Small intestine (tissue), 7 donors: ENCODE data around the gene WDR90. TPM values are rescaled to one million over a fixed set of nuclear protein-coding genes. Genes with fewer than 3 reads are reported as not detected.

Experiments
- DNase-seq, 2 donors: peaks; one replicate each; pipeline versions ENCODE4 v3.0.0 to v3.0.0-alpha.2; 2013
- FAIRE-seq: peaks from 2 replicates; lab custom pipeline; 2012; peaks lifted over from hg19 to GRCh38; lab: Jason Lieb, UNC
- H3K27ac ChIP-seq, 3 donors: one replicate each; pipeline ENCODE4 v1.5.1; 2013; ENCODE audit warnings: low read length in 2 of 3, mild to moderate bottlenecking in 2 of 3, control low read depth in 1 of 3, inconsistent platforms in 1 of 3, low read depth in 1 of 3, moderate library complexity in 1 of 3
- H3K27me3 ChIP-seq, 3 donors: one replicate each; pipeline ENCODE4 v1.6.1; 2013; ENCODE audit warnings: low read length in 3 of 3, inconsistent platforms in 1 of 3; ENCODE audit not compliant: control insufficient read depth in 3 of 3, insufficient read depth in 3 of 3
- H3K36me3 ChIP-seq, 3 donors: one replicate each; pipeline ENCODE4 v1.6.1; 2013; ENCODE audit warnings: low read length in 3 of 3, inconsistent platforms in 1 of 3, low read depth in 1 of 3, mild to moderate bottlenecking in 1 of 3, moderate library complexity in 1 of 3; ENCODE audit not compliant: control insufficient read depth in 3 of 3, insufficient read depth in 2 of 3
- H3K4me1 ChIP-seq, 3 donors: one replicate each; pipeline ENCODE4 v1.6.1; 2013; ENCODE audit warnings: low read length in 2 of 3, inconsistent platforms in 1 of 3, low read depth in 1 of 3, mild to moderate bottlenecking in 1 of 3, moderate library complexity in 1 of 3; ENCODE audit not compliant: control insufficient read depth in 3 of 3, insufficient read depth in 2 of 3
- H3K4me3 ChIP-seq, 3 donors: one replicate each; pipeline ENCODE4 v1.5.1; 2013; ENCODE audit warnings: low read length in 3 of 3, control low read depth in 1 of 3, inconsistent platforms in 1 of 3, low read depth in 1 of 3, mild to moderate bottlenecking in 1 of 3, moderate library complexity in 1 of 3
- H3K9me3 ChIP-seq, 2 donors: one replicate each; pipeline ENCODE4 v1.6.1; 2013; ENCODE audit warnings: low read depth in 1 of 2, low read length in 1 of 2; ENCODE audit not compliant: control insufficient read depth in 2 of 2, insufficient read depth in 1 of 2
- WGBS, 3 donors: extraction: QIAGEN DNeasy Blood & Tissue Kit; methylation state at CpG; one replicate each; pipeline ENCODE4 v1.1.7; 2013; 5-methylcytosine and 5-hydroxymethylcytosine counted together
- polyA plus RNA-seq, 4 donors: library from polyadenylated mRNA; stranded (reverse) in 3 of 4; unstranded in 1 of 4; fragments of 200-250 nt in 3 of 4; fragments of 120-200 nt in 1 of 4; gene quantifications; one replicate each; pipeline versions ENCODE4 v1.2.1 to v1.2.3, GENCODE V29; 2013
- donor health status: healthy with polysubstance abuse.
- donor health status: control.
- donor health status: control.
- donor health status: Bipolar disorder and iron deficiency.
- donor health status: healthy.

Gene WDR90
- polyA plus RNA-seq, 4 donors: 15.7 to 36.5 (median 25.6) TPM

DNA sequence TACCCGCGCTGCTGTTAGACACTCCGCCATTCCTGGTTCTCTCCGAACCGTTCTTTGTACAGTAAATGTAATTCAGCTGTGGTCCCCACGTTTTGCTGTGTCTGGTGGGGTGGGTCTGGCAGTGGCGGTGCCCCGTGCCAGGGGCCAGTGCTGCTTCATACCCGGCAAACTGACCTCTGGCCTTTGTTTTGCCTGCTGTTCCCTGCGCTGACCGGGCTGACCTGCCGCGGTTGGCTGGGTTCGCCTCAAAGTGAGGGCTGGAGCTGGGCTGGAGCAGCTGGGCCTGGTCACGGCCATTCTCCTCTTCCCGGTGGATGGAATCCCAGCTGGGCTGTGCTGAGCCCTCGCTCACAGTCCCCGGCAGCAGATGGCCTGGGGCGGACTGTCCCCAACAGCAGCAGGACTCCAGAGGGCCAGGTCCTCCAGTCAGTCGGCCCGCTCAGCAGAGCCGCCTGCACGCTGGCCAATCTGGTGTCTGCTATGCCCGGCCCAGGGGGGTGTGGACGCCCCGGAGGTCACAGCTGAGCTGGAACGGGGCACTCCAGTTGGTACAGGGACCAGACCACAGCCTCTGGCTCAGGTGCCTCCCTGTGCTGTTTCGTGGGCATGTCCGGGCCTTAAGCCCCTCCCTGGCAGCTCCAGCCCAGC, 19.9 kb upstream of the WDR90 start:
- WGBS, 3 donors: 74 to 84% (median 78%) methylated on average over 29 of the region's 29 CpGs
- no peak overlapping the region for H3K27ac ChIP-seq
- H3K4me3 ChIP-seq: no peak overlapping the region
- H3K27me3 ChIP-seq: no peaks in the 10 kb centered on the region
- H3K4me1 ChIP-seq: peaks cover 0 to 21% (median 3%) of the 10 kb centered on the region in 3 donors
- H3K9me3 ChIP-seq: no peaks in the 10 kb centered on the region
- FAIRE-seq (no peak), DNase-seq (peak in 1 of 2 donors; percentile 23)
- peaks cover 0 to 68% (median 5%) of the 10 kb centered on the region in 3 donors for H3K36me3 ChIP-seq

DNA sequence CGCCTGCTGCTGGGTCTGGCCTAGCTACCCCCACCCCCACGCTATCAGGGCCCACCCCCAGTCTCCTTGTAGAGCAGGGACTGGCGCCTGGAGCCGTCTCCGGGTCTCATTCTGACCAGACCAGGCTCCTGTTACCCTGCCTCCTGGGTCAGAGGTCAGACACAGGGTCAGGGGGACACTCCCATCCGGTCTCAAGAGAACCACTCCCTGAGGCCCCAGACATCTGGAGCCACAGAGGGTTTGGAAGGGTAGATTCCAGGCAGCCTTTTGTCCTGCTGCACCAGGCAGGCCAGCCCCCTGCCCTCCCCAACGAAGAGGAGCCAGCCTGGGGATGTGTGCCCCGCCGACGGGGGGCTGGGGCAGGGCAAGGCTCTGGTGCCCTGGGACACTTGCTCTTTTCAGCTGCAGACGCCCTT, 19.3 kb upstream of the WDR90 start:
- Histone ChIP-seq H3K4me3 (no peak overlapping the region), H3K27ac (no peak overlapping the region), H3K4me1 (peaks cover 0 to 22% (median 3%) of the 10 kb centered on the region in 3 donors), H3K9me3 (no peaks in the 10 kb centered on the region), H3K27me3 (no peaks in the 10 kb centered on the region), H3K36me3 (peaks cover 0 to 70% (median 5%) of the 10 kb centered on the region in 3 donors)
- no peak for FAIRE-seq
- WGBS, 3 donors: 41 to 47% (median 46%) methylated on average over 11 of the region's 11 CpGs
- no peak for DNase-seq

DNA sequence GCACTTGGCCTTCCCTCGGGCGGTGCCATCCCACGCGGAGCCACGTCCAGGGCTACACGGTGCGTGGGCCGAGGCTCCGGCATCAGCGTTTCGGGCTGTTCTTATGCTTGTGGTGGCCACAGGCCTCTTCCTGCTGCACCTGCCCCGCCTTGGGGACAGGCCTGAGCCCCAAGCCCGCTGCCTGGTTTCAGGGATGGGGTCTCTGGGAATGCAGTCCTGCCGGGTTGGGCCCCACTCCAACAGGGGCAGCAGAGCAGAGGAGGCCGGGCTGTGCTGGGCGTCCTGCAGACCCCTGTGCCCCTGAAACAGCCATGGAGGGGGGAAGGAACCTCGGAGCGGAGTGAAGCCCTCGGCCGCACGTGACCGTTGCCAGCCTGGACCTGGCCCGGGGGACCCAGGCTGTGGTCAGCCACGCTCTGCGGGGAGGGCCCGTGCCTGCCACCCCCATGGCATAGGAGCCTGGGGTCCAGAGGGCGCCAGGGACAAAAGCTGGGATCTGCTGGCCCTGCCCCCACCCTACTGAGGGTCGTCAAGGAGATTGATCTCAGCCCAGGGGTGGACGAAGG, 18.8 kb upstream of the WDR90 start:
- DNase-seq (peak in 1 of 2 donors; percentile 20), FAIRE-seq (no peak)
- WGBS, 3 donors: 44 to 58% (median 46%) methylated on average over 24 to 29 of the region's 29 CpGs
- Histone ChIP-seq H3K9me3 (no peaks in the 10 kb centered on the region), H3K36me3 (peaks cover 0 to 66% (median 5%) of the 10 kb centered on the region in 3 donors), H3K27ac (no peak overlapping the region), H3K27me3 (no peaks in the 10 kb centered on the region), H3K4me3 (no peak overlapping the region), H3K4me1 (peaks cover 0 to 27% (median 3%) of the 10 kb centered on the region in 3 donors)

DNA sequence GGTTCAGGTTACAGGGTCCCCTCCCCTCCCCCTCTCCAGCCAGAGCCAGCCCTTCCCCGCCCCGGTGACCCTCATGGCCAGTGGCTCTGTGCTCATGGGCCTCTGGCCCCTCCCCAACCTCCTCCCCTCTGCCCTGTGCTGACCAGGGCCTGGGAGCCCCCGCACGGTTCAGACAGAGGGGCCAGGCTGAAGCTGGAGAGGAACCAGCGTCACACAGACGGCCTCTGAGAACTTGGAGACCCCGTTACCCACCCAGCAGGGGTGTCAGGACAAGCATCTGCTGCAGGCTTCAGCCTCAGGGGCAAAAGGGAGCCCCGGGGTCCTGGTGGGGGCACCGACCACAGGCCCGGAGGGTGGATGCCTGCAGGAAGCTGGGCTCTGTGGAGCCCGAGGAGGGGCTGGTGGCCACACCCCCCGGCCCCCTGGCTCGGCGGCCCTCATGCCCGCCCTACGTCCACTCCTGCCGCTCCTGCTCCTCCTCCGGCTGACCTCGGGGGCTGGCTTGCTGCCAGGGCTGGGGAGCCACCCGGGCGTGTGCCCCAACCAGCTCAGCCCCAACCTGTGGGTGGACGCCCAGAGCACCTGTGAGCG, 18.3 kb upstream of the WDR90 start, which contains the start of gene WFIKKN1:
Gene WFIKKN1, plus strand, starts transcription at position 171 of the 591 bp plus-strand sequence. Its CDS starts 269 bp downstream, at position 440.
- H3K36me3 ChIP-seq: peaks cover 0 to 61% (median 5%) of the 10 kb centered on the region in 3 donors
- no peak within 1 kb of the TSS for H3K4me3 ChIP-seq
- no peaks in the 10 kb centered on the region for H3K27me3 ChIP-seq
- DNase-seq (peak; percentile 33 to 48), FAIRE-seq (no peak)
- peaks cover 0 to 30% (median 3%) of the 10 kb centered on the region in 3 donors for H3K4me1 ChIP-seq
- WGBS, 3 donors: 3 to 6% (median 4%) methylated on average over 22 to 23 of the region's 23 CpGs
- no peaks in the 10 kb centered on the region for H3K9me3 ChIP-seq
- H3K27ac ChIP-seq: no peak within 1 kb of the TSS

DNA sequence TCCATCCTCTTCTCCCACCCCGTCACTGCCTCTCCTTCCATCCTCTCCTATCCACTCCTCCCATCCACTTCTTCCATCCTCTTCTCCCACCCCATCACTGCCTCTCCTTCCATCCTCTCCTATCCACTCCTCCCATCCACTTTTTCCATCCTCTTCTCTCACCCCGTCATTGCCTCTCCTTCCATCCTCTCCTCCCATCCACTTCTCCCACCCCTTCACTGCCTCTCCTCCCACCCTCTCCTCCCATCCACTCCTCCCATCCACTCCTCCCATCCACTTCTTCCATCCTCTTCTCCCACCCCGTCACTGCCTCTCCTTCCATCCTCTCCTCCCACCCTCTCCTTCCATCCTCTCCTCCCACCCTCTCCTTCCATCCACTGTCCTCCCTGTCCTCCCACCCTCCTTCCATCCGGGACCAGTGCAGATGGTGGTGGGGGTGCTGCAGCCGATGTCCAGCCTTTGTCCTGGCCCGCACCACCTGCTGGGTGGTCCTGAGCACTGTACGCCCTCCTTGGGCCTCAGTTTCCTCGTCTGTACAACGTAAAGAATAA, 17.3 kb upstream of the WDR90 start:
- no peak overlapping the region for H3K27ac ChIP-seq
- no peak for DNase-seq
- no peak for FAIRE-seq
- H3K4me3 ChIP-seq: no peak overlapping the region
- H3K36me3 ChIP-seq: peaks cover 0 to 52% (median 3%) of the 10 kb centered on the region in 3 donors
- H3K9me3 ChIP-seq: no peaks in the 10 kb centered on the region
- peaks cover 0 to 30% (median 3%) of the 10 kb centered on the region in 3 donors for H3K4me1 ChIP-seq
- H3K27me3 ChIP-seq: no peaks in the 10 kb centered on the region
- WGBS, 3 donors: 45 to 57% (median 49%) methylated on average over 9 of the region's 9 CpGs

DNA sequence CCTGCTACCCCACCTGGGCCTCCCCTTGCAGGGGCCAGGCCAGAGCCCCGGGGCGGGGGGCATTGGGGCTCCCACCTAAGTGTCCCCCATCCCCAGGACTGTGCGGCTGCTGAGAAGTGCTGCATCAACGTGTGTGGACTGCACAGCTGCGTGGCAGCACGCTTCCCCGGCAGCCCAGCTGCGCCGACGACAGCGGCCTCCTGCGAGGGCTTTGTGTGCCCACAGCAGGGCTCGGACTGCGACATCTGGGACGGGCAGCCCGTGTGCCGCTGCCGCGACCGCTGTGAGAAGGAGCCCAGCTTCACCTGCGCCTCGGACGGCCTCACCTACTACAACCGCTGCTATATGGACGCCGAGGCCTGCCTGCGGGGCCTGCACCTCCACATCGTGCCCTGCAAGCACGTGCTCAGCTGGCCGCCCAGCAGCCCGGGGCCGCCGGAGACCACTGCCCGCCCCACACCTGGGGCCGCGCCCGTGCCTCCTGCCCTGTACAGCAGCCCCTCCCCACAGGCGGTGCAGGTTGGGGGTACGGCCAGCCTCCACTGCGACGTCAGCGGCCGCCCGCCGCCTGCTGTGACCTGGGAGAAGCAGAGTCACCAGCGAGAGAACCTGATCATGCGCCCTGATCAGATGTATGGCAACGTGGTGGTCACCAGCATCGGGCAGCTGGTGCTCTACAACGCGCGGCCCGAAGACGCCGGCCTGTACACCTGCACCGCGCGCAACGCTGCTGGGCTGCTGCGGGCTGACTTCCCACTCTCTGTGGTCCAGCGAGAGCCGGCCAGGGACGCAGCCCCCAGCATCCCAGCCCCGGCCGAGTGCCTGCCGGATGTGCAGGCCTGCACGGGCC, 16.5 kb upstream of the WDR90 start:
- WGBS, 3 donors: 93 to 94% (median 94%) methylated on average over 63 to 67 of the region's 67 CpGs
- no peak overlapping the region for H3K27ac ChIP-seq
- peaks cover 0 to 36% (median 3%) of the 10 kb centered on the region in 3 donors for H3K4me1 ChIP-seq
- no peaks in the 10 kb centered on the region for H3K9me3 ChIP-seq
- H3K36me3 ChIP-seq: peaks cover 0 to 44% (median 0%) of the 10 kb centered on the region in 3 donors
- DNase-seq (no peak), FAIRE-seq (no peak)
- H3K4me3 ChIP-seq: no peak overlapping the region
- no peaks in the 10 kb centered on the region for H3K27me3 ChIP-seq

DNA sequence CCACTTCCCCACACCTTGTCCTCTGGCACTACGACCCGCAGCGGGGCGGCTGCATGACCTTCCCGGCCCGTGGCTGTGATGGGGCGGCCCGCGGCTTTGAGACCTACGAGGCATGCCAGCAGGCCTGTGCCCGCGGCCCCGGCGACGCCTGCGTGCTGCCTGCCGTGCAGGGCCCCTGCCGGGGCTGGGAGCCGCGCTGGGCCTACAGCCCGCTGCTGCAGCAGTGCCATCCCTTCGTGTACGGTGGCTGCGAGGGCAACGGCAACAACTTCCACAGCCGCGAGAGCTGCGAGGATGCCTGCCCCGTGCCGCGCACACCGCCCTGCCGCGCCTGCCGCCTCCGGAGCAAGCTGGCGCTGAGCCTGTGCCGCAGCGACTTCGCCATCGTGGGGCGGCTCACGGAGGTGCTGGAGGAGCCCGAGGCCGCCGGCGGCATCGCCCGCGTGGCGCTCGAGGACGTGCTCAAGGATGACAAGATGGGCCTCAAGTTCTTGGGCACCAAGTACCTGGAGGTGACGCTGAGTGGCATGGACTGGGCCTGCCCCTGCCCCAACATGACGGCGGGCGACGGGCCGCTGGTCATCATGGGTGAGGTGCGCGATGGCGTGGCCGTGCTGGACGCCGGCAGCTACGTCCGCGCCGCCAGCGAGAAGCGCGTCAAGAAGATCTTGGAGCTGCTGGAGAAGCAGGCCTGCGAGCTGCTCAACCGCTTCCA, 15.7 kb upstream of the WDR90 start:
- Histone ChIP-seq H3K9me3 (no peaks in the 10 kb centered on the region), H3K4me1 (peaks cover 0 to 42% (median 3%) of the 10 kb centered on the region in 3 donors), H3K27ac (no peak overlapping the region), H3K4me3 (no peak overlapping the region), H3K27me3 (no peaks in the 10 kb centered on the region), H3K36me3 (peaks cover 0 to 36% (median 0%) of the 10 kb centered on the region in 3 donors)
- DNase-seq (no peak), FAIRE-seq (no peak)
- 97% methylated on average over 53 to 74 of the region's 74 CpGs for WGBS, 3 donors
